ENCODE measurements around the gene PCGF3.

DNA sequence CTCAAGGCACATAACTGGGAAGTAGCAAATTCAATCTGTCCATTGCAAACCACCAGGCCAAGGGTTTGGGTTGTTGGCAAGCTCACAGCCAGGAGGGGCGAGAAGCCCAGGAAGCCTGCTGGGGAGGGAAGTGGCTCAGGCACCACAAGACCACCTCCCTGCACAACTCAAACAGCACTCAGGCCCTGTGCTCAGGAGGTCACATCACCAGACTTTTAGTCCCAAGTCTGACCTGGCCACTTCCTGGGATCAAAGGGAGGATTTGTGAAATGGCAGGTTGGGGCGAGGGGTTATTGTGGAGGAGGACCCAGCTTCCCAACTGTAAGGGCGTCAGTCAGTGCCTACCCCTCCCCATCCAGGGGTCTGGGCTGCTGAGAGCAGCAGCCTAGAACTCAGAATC, 33.9 kb upstream of the PCGF3 start:
- TF ChIP-seq, protein P1, sequence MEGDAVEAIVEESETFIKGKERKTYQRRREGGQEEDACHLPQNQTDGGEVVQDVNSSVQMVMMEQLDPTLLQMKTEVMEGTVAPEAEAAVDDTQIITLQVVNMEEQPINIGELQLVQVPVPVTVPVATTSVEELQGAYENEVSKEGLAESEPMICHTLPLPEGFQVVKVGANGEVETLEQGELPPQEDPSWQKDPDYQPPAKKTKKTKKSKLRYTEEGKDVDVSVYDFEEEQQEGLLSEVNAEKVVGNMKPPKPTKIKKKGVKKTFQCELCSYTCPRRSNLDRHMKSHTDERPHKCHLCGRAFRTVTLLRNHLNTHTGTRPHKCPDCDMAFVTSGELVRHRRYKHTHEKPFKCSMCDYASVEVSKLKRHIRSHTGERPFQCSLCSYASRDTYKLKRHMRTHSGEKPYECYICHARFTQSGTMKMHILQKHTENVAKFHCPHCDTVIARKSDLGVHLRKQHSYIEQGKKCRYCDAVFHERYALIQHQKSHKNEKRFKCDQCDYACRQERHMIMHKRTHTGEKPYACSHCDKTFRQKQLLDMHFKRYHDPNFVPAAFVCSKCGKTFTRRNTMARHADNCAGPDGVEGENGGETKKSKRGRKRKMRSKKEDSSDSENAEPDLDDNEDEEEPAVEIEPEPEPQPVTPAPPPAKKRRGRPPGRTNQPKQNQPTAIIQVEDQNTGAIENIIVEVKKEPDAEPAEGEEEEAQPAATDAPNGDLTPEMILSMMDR (IDR thresholded peaks at IDR 0.05 in 4 of 5, conservative IDR thresholded peaks at IDR 0.05 in 1 of 5), result no peak
- no peak for TF ChIP-seq POLR2A (IDR thresholded peaks at IDR 0.05)

Data from gastrocnemius medialis (tissue), 4 donors.